K562 (cell line): ENCODE measurements around the gene LEO1. TPM values are rescaled to one million over a fixed set of nuclear protein-coding genes. Genes with fewer than 3 reads are reported as not detected.

Experiments used
- CTBP1 ChIP-seq: fragments of 450-650 bp; IDR thresholded peaks from 2 replicates; pipeline ENCODE4 v1.6.1; 2016; ENCODE audit warnings: borderline replicate concordance
- E2F3 ChIP-seq: fragments of 250-450 bp; sonication (Bioruptor Pico); IDR thresholded peaks from 2 replicates; pipeline ENCODE4 v1.4.0; 2020; ENCODE audit warnings: mild to moderate bottlenecking
- FOXM1 ChIP-seq, 2 experiments: fragments of 450-650 bp in 1 of 2; sonication (generic) in 1 of 2; formaldehyde crosslinking in 1 of 2; IDR thresholded peaks; 2 replicates each; pipeline versions ENCODE4 v1.6.1 to v1.9.0; 2017 to 2022; ENCODE audit warnings: low read depth in 2 of 2, mild to moderate bottlenecking in 2 of 2, missing genetic modification reagents in 1 of 2, moderate library complexity in 1 of 2
- HMGN3 ChIP-seq: IDR thresholded peaks from 2 replicates; pipeline ENCODE4 v1.6.1; 2011; ENCODE audit warnings: borderline replicate concordance, low read depth, mild to moderate bottlenecking, mixed read lengths, low read length; ENCODE audit not compliant: insufficient read length; ENCODE audit errors: extremely low read depth
- KHSRP ChIP-seq: fragments of 450-650 bp; IDR thresholded peaks from 2 replicates; pipeline ENCODE4 v1.6.1; 2017
- MEF2A ChIP-seq: IDR thresholded peaks from 2 replicates; pipeline ENCODE4 v1.6.1; 2011; ENCODE audit warnings: low read depth, mild to moderate bottlenecking, low read length, moderate library complexity; ENCODE audit not compliant: control insufficient read depth
- RFX7 ChIP-seq: fragments of 250-450 bp; sonication (Bioruptor Pico); IDR thresholded peaks from 2 replicates; pipeline ENCODE4 v1.5.1; 2021; ENCODE audit warnings: mild to moderate bottlenecking
- RHOXF2B ChIP-seq: fragments of 250-450 bp; sonication (Bioruptor Pico); conservative IDR thresholded peaks from 2 replicates; pipeline ENCODE4 v1.5.1; 2021
- TSC22D4 ChIP-seq: fragments of 450-650 bp; IDR thresholded peaks from 2 replicates; pipeline ENCODE4 v1.6.1; 2016; ENCODE audit warnings: missing genetic modification characterization, missing biosample characterization, control low read depth
- polyA plus RNA-seq, 8 experiments: library from polyadenylated mRNA; depleted of rRNA in 4 of 8; stranded (reverse) in 5 of 8; unstranded in 3 of 8; fragments of >200 nt; fragmentation: Nextera tagmentation in 2 of 8; fragmentation: Illumina TruSeq in 1 of 8; extraction: Ambion mirVana in 2 of 8; extraction: Trizol in 1 of 8; gene quantifications; 2 replicates each; pipeline versions ENCODE4 v1.2.1 to v1.2.3, GENCODE V29; 2011 to 2014; ENCODE audit warnings: inconsistent platforms in 1 of 8, missing spikeins in 1 of 8
- total RNA-seq, 7 experiments: library from RNA; depleted of rRNA in 6 of 7; stranded (reverse); fragments of >200 nt in 6 of 7; fragmentation: Illumina TruSeq in 2 of 7; extraction: Trizol in 2 of 7; gene quantifications; 2 replicates each; pipeline versions ENCODE4 v1.2.1 to v1.2.3, GENCODE V29; 2011 to 2021; ENCODE audit warnings: low replicate concordance in 1 of 7
- TF ChIP-seq, protein P1 (sequence below): fragments of 250-450 bp; sonication (Bioruptor Pico); IDR thresholded peaks from 2 replicates; pipeline ENCODE4 v1.8.0; 2022; ENCODE audit warnings: moderate library complexity, mild to moderate bottlenecking, inconsistent platforms
- TF ChIP-seq, protein P2 (sequence below): fragments of 250-450 bp; sonication (Bioruptor Pico); IDR thresholded peaks from 2 replicates; pipeline ENCODE4 v1.4.0; 2020; ENCODE audit warnings: mild to moderate bottlenecking, moderate library complexity
- TF ChIP-seq, protein P3 (sequence below), 3 experiments: IDR thresholded peaks in 2 of 3; conservative IDR thresholded peaks in 1 of 3; 2 replicates each; pipeline ENCODE4 v1.5.1; 2011 to 2012; ENCODE audit warnings: low read length in 3 of 3, mild to moderate bottlenecking in 3 of 3, control low read depth in 2 of 3, improper control_type of control experiment in 1 of 3, inconsistent platforms in 1 of 3, low read depth in 1 of 3, mixed read lengths in 1 of 3, moderate library complexity in 1 of 3; ENCODE audit not compliant: insufficient read depth in 2 of 3
- TF ChIP-seq, protein P4 (sequence below), 2 experiments: IDR thresholded peaks in 1 of 2; conservative IDR thresholded peaks in 1 of 2; 2 replicates each; pipeline ENCODE4 v1.6.1; 2016; ENCODE audit warnings: low read depth in 2 of 2, mild to moderate bottlenecking in 1 of 2, missing compliant biosample characterization in 1 of 2, missing genetic modification characterization in 1 of 2, moderate library complexity in 1 of 2
- TF ChIP-seq, protein P5 (sequence below), 2 experiments: fragments of 450-650 bp in 1 of 2; IDR thresholded peaks; 2 replicates each; pipeline ENCODE4 v1.6.1; 2011 to 2017; ENCODE audit warnings: low read depth in 2 of 2, antibody characterized with exemption in 1 of 2, borderline replicate concordance in 1 of 2, low read length in 1 of 2, mild to moderate bottlenecking in 1 of 2, mixed read lengths in 1 of 2; ENCODE audit not compliant: control insufficient read depth in 1 of 2

The LEO1 gene
- total and polyA plus RNA-seq, 9 of the 15 experiments (the other 6 are each of a cell fraction or from before 2014, with no cell fraction given), result 8.4 to 48.3 (median 37.9) TPM

DNA sequence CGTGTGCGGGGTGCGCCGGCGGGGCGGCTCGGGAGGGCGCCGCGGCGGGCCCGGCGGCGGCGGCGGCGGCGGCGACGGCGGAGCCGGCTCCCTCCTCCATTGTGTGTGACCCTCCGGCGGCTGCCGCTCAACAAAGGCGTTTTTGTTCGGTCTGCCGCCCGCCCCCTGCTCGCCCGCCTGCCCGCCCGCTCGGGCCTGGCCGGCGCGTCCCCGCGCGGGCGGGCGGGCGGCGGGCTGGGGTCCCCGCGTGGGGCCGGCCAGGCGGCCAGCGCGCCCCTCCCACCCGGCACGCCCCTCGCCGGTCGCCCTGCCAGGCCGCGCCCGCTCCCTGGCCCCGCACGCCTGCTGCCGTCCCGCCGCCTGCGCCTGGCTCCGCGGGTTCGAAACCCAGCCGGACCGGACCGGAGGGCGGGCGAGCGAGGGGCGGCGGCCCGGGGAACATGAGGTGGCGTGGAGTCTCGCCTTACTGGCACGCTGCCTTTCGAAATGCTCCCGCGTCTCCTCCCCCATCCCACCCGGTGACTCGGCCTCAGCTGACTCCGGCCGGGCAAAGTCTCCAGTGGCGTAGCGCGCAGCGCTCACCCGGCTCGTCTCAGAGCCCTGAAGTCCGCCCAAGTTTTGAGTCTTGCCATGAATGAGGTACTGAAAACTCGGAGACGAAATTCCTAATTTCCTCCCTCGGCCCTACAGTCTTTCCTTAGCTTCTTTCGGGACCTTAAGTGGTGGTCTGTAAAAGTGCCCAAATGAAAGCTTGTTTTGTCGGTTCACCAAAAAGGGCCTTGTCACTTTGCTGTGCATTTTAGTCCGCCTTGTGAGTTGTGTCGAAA lies 48.0 kb upstream of the LEO1 start (continued):
- TF ChIP-seq RFX7 (CRISPR knock-in tag) (no peak), FOXM1 (IDR thresholded peaks at IDR 0.05; ENCODE audit: low read depth) (no peak), FOXM1 (CRISPR knock-in tag; IDR thresholded peaks at IDR 0.05; ENCODE audit: low read depth) (no peak), MEF2A (no peak), RHOXF2B (CRISPR knock-in tag) (no peak), KHSRP (no peak), HMGN3 (peak; percentile 89), E2F3 (CRISPR knock-in tag) (no peak), TSC22D4 (no peak), CTBP1 (peak; percentile 62; the same call in 1 of the 2 replicates)
- TF ChIP-seq, protein P1, sequence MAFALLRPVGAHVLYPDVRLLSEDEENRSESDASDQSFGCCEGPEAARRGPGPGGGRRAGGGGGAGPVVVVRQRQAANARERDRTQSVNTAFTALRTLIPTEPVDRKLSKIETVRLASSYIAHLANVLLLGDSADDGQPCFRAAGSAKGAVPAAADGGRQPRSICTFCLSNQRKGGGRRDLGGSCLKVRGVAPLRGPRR, result no peak
- TF ChIP-seq, protein P2, sequence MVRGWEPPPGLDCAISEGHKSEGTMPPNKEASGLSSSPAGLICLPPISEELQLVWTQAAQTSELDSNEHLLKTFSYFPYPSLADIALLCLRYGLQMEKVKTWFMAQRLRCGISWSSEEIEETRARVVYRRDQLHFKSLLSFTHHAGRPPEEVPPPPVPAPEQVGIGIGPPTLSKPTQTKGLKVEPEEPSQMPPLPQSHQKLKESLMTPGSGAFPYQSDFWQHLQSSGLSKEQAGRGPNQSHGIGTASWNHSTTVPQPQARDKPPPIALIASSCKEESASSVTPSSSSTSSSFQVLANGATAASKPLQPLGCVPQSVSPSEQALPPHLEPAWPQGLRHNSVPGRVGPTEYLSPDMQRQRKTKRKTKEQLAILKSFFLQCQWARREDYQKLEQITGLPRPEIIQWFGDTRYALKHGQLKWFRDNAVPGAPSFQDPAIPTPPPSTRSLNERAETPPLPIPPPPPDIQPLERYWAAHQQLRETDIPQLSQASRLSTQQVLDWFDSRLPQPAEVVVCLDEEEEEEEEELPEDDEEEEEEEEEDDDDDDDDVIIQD (CRISPR knock-in tag), result no peak
- TF ChIP-seq, protein P3, sequence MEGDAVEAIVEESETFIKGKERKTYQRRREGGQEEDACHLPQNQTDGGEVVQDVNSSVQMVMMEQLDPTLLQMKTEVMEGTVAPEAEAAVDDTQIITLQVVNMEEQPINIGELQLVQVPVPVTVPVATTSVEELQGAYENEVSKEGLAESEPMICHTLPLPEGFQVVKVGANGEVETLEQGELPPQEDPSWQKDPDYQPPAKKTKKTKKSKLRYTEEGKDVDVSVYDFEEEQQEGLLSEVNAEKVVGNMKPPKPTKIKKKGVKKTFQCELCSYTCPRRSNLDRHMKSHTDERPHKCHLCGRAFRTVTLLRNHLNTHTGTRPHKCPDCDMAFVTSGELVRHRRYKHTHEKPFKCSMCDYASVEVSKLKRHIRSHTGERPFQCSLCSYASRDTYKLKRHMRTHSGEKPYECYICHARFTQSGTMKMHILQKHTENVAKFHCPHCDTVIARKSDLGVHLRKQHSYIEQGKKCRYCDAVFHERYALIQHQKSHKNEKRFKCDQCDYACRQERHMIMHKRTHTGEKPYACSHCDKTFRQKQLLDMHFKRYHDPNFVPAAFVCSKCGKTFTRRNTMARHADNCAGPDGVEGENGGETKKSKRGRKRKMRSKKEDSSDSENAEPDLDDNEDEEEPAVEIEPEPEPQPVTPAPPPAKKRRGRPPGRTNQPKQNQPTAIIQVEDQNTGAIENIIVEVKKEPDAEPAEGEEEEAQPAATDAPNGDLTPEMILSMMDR (IDR thresholded peaks at IDR 0.05 in 2 of 3, conservative IDR thresholded peaks at IDR 0.05 in 1 of 3; ENCODE audit: insufficient read depth in 2 of 3, low read depth in 1 of 3, low read length in 3 of 3), result no peak
- TF ChIP-seq, protein P4, sequence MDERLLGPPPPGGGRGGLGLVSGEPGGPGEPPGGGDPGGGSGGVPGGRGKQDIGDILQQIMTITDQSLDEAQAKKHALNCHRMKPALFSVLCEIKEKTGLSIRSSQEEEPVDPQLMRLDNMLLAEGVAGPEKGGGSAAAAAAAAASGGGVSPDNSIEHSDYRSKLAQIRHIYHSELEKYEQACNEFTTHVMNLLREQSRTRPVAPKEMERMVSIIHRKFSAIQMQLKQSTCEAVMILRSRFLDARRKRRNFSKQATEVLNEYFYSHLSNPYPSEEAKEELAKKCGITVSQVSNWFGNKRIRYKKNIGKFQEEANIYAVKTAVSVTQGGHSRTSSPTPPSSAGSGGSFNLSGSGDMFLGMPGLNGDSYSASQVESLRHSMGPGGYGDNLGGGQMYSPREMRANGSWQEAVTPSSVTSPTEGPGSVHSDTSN (CRISPR knock-in tag; IDR thresholded peaks at IDR 0.05; ENCODE audit: low read depth), result no peak
- TF ChIP-seq, protein P4 (tag; conservative IDR thresholded peaks at IDR 0.05; ENCODE audit: low read depth), result no peak
- TF ChIP-seq, protein P5, sequence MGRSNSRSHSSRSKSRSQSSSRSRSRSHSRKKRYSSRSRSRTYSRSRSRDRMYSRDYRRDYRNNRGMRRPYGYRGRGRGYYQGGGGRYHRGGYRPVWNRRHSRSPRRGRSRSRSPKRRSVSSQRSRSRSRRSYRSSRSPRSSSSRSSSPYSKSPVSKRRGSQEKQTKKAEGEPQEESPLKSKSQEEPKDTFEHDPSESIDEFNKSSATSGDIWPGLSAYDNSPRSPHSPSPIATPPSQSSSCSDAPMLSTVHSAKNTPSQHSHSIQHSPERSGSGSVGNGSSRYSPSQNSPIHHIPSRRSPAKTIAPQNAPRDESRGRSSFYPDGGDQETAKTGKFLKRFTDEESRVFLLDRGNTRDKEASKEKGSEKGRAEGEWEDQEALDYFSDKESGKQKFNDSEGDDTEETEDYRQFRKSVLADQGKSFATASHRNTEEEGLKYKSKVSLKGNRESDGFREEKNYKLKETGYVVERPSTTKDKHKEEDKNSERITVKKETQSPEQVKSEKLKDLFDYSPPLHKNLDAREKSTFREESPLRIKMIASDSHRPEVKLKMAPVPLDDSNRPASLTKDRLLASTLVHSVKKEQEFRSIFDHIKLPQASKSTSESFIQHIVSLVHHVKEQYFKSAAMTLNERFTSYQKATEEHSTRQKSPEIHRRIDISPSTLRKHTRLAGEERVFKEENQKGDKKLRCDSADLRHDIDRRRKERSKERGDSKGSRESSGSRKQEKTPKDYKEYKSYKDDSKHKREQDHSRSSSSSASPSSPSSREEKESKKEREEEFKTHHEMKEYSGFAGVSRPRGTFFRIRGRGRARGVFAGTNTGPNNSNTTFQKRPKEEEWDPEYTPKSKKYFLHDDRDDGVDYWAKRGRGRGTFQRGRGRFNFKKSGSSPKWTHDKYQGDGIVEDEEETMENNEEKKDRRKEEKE (IDR thresholded peaks at IDR 0.05; ENCODE audit: borderline replicate concordance in 1 of 2, control insufficient read depth in 1 of 2, low read depth in 2 of 2, low read length in 1 of 2), result no peak
